Mucosa of gallbladder (tissue), 1 donor: ENCODE measurements around the gene YRDC. TPM values are rescaled to one million over a fixed set of nuclear protein-coding genes. Genes with fewer than 3 reads are reported as not detected.

Source experiments
- DNase-seq: peaks from one replicate; pipeline ENCODE4 v3.0.0-alpha.2; 2020; ENCODE audit warnings: low spot score
- total RNA-seq: library from RNA; stranded (reverse); gene quantifications from one replicate; pipeline ENCODE4 v1.2.1, GENCODE V29; 2021
- donor health status: DM: no; HTN: no; CAD: no.

YRDC gene, protein sequence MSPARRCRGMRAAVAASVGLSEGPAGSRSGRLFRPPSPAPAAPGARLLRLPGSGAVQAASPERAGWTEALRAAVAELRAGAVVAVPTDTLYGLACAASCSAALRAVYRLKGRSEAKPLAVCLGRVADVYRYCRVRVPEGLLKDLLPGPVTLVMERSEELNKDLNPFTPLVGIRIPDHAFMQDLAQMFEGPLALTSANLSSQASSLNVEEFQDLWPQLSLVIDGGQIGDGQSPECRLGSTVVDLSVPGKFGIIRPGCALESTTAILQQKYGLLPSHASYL
- 11.5 TPM for total RNA-seq

DNA sequence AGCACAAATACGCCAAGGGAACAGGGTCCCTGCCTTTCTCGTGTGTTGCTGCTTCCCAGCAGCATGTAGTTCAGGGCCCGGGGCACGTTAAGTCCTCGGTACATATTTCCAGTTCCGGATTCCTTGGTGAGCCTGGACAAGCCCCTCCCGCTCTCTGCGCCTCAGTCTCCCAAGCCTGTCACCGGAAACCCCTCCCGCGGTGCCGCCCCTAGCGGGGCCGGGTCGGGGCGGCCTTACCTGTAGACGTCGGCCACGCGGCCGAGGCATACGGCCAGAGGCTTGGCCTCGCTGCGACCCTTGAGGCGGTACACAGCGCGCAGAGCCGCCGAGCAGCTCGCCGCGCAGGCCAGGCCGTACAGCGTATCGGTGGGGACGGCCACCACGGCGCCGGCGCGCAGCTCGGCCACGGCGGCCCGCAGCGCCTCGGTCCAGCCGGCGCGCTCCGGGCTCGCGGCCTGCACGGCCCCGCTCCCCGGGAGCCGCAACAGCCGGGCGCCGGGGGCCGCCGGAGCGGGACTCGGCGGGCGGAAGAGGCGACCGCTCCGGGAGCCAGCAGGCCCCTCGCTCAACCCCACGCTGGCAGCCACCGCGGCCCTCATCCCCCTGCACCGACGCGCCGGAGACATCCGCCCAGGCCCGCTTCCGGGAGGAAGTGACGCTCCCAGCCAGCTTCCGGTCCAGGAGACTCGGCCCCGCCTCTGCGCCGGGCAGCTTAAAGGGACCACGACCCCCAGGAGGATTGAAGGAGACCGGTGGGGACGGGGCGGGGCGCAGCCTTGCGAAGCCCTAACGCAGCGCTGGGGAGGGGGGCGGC, at the start of gene YRDC, which contains the start of gene C1orf122:
TSS of gene YRDC (minus strand) at position 654 of the 814 bp plus-strand sequence. CDS start at position 626, 28 bp downstream.
TSS of gene C1orf122 (plus strand) at position 236 of the 814 bp plus-strand sequence. CDS start 615 bp downstream, outside the sequence.
- DNase-seq, result peak; percentile 94

DNA sequence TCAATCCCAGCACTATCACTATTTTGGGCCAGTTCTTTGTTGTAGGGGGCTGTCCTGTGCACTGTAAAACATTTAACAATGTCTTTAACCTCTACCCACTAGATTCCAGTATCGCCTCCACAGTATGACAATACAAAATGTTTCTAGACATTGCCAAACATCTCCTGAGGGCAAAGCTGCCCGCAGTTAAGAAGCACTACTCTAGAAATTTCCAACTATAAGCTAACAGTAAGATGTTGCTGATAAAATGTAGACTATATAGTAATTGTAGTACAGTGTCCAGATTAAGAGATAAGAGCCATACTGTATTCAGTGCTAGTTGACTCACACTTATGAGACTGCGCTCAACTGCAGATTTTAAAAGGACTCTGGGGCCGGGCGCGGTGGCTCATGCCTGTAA, 46.4 kb upstream of the YRDC start:
- DNase-seq, result no peak

DNA sequence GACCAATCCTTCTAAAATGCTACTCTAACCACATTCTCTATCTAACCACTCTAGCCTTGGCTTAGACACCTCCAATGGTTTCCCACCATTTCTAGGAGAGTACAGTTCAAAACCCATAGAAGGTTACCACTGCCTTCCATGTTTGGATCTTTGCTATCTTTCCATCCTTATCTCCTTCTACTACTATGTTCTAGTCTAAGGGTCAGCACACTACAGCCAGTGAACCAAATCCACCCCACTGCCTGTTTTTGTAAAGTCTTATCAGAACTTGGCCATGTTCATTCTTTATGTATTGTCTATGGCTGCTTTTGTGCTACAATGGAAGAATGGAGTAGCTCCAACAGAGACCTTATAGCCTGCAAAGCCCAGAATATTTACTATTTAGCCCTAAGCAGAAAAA, 45.1 kb upstream of the YRDC start:
- DNase-seq, result no peak

DNA sequence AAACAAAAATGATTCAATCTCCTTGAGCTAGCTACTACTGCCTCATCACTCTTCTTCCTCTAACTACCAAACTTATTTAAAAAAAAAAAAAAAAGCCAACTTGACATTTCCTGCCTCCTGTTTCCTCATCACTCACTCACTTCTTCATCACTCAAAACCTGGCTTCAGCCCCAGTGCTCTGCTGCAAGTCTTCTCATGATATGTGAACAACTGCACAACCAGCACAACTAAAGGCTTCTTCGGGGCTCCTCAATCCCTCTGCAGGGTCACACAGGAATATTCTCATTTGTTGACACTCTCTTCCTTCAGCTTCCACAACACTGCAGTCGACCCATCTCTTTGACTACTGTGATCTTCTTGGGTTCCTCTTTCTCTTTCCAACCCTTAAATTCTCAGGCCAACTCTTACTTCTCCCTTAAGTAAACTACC, 43.8 kb upstream of the YRDC start:
- DNase-seq, result no peak

DNA sequence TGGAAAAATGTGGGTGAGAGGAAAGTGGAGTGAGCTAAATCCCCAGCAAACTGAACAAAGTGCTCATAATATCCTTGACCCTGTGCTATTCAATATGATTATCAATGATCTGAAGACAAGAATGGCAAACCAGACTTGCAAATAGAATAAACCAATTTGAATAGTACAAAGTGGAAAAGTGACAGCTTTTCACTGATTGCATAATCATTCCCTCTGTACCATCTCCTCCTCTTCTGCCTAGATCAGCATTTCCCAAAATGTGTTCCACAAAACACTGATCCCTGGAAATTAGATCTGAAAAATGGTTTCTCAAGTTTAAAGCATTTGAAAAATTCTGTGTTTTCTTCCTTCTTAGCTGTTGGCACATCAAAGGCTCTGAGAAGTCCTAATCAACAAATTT, 43.3 kb upstream of the YRDC start:
- DNase-seq, result no peak

DNA sequence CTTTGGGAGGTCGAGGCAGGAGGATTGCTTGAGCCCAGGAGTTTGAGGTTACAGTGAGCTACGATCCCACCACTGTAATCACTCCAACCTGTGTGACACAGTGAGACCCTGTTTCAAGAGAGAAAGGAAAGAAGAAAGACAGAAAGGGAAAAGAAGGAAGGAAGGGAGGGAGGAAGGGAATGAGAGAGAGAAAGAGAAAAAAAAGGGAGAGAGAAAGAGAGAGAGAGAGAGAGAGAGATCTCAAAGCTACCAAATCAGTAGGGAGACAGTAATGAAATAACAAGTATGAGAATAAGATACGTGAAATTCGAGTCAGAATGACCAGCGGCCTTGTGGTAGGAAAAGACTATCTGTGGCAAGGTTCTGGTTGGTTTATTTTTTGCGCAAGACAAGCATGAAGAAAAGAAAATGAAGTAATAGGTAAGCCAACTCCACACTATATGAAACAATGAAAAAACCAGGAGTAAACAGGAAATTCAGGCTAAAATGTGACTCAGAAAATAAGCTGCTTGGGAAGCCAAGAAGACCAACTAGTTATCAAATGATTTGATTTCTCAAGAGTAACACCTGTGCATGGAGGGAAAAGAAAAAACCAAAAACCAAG, 42.4 kb upstream of the YRDC start:
- no peak for DNase-seq

DNA sequence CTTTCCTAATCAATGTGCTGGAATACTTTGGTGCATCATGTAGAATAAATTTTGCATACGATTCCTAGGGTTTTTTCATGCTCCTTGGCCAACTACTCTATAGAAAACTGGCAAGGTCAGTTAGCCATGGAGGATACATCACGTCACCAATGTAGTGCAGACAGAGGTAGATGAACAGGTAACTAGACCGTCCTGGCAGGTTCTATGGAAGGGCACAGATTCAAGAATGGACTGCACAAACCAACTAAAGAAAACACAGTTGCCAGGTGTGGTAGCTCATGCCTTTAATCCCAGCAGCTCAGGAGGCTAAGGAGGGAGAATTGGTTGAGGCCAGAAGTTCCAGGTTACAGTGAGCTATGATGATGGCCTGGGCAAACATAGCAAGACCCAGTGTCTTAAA, 41.5 kb upstream of the YRDC start:
- no peak for DNase-seq

DNA sequence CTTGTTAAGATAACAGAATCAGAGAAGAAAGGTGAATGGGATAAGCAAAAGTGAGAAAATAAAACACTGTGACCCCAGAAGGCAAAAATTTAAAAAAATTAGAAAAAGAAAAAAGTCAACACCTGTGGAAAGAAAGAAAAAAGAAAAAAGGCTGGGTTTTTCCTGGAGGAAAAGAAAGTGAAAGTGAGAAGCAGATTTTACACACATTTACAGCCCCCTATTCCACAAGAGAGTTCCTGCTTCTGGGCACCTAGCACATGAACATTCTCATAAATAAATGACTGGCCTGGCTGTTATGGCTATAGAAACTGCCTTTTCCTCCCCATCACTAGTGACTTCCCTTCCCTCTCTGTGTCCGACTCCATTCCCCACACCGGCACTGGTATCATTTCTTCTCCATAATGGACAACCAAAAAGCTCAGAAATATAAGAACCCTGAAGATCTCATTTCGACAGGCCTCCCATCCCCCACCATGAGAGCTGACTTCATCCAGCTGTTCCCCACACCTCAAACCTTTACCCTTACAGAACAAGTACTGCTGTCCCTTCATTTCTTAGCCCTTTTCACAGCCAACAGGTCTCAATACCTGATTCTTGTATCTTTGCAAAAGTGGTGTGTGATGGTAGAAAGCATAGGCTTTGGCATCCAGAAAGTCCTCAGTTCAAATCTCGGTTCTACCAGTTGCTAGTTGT, 38.8 kb upstream of the YRDC start:
- no peak for DNase-seq

DNA sequence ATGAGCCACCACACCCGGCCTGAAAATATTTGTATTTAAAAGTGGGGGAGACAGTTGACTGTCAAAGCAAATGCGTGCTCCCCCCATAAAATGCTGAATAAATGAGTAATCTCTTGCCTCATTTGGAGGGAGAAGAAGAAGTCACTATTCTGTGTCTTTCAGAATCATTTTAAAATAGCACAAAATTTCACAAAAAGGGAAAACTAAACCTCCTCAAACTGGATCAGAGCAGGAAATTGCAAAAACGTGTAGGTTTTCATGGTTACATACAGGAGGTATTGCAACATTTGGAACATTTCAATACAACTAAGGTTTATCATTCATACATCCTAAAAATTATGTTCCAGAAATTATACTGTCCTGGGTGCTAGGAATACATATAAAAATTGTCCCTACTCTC, 37.8 kb upstream of the YRDC start:
- no peak for DNase-seq

DNA sequence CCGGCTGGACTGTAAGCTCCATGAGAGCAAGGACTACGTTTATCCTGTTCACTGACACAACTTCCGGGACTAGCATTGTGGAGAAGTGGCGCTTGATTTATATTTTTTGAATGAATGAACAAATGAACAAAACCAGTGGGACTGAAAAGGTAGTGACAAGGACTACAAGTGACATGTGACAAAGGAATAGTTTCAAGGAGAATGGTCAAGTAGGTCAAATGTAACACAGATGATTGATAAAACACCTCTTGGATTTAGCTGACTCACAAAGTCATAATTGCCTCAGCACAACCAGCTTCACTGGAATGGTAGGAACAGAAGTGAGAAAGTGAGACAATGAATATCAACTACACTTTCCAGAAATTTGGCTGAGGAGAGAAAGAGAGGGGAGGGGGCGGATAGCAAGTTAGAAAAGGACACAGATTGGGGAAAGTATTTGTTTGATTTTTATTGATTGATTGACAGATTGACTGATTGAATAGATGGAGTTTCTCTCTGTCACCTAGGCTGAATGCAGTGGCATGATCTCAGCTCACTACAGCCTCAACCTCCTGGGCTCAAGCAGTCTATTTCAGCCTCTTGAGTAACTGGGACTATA, 37.1 kb upstream of the YRDC start:
- DNase-seq, result no peak

DNA sequence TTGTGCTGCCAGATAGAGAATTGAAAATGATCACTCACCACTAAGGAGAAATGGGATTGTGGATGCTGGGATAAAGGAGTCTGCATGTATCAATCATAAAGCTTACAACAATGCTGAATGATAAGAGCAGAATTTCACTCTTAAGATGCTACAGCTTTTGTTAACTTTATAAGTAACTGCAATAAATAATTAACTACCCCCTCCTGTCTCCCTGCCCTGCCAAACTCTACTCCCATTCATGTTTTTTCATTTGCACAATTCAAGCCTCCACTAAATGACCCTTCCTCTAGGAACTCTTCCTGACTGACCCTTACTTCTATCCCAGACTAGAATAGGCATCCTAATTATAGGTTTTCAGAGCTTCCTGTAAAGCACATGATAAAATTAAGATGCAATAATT, 36.5 kb upstream of the YRDC start:
- DNase-seq, result no peak

DNA sequence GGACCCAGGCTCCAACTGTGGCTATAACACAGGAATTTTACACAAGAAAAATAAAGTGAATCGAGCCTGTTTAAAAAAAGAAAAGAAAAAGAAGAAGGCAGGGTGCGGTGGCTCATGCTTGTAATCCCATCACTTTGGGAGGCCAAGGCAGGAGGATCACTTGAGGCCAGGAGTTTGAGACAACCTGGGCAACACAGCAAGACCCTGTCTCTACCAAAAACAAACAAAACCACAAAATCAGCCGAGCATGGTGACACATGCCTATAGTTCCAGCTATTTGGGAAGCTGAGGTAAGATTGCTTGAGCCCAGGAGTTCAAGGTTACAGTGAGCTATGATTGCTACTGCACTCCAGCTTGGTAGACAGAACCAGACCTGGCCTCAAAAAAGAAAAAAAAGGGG, 33.6 kb upstream of the YRDC start:
- DNase-seq, result no peak

DNA sequence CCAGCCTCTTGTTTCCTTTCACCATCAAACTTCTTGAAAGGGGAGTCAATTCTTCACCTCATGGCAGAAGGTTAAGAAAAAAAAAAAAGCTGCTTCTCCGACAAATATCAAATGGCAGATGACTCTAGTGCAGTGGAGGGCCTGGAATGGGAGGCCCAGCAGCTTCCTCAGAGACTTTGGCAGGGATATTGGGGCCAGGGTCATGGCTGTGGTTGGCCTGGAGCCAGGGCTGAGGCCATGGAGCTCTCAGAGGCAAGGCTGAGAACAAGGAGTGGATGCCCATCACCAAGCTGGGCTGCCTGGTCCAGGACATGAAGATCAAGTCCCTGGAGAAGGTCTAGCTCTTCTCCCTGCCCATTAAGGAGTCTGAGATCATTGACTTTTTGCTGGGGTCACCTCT, 32.7 kb upstream of the YRDC start:
- no peak for DNase-seq

DNA sequence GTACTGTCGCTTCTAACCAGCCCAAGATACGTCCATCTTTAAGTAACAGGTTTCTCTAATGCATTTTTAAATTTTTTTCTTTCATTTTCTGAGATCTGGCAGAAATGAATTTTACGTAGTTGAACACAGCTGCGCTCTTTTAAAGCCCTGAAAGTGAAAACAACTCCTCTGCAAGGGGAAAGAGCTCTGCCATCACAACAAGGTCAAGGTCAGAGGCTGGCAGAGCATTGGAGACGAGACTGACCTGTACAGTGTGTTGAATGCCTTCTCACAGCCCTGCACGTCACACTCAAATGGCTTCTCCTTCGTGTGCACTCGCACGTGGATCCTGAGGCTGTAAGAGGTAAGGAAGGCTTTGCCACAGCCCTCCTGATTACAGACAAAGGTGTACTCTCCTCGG, 31.7 kb upstream of the YRDC start:
- no peak for DNase-seq

DNA sequence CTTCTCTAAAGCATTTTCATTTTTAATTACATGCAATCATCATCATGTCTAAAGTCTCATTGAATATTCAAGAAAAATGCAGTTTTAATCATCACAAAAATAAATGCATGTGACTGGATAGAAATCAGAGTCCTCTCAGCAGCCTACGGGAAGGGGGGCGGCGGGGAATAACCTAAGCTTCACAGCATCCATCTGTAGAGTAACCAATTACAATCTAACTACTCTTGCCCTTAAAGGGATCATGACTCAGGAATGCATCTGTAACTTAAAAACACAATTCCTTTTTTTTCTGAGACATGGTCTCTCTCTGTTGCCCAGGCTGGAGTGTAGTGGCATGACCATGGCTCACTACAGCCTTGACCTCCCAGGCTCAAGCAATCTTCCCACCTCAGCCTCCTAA, 28.8 kb upstream of the YRDC start:
- no peak for DNase-seq

DNA sequence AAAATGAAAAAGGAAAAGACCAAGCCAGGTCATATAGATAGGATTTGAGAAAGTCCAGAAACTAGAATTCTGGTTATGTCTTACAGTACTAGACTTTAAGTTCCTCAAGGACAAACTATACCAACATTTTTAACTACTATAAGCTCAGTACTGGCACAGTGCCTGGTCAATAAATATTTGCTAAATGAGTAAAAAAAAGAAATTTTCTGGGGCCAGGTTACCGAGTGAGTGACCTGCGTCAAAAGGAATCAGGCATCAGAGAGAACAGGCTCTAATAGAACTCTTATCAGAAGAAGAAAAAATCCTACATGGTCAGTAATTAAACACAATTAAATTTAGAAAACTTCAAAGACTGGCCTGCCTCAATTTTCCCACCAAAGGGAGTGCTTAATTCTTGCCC, 23.8 kb upstream of the YRDC start:
- DNase-seq, result no peak

DNA sequence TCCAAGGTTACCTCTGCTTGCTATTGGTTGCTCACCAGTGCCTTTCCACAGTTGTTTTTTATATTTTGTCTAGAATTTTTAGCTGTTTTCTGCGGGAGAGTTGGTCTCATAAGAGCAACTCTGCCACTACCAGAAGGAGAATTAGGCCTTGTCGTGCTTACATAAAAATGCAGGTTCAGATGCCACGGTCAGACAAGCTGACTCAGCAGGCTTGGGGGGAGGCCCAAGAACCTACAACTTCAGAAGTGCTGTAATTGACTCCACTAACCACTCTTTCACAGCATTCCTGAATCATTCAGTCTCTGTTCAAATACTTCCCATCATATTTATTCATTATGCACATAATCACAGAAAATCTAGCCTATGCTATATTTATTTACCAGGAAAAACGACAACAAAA, 23.1 kb upstream of the YRDC start:
- DNase-seq, result no peak

DNA sequence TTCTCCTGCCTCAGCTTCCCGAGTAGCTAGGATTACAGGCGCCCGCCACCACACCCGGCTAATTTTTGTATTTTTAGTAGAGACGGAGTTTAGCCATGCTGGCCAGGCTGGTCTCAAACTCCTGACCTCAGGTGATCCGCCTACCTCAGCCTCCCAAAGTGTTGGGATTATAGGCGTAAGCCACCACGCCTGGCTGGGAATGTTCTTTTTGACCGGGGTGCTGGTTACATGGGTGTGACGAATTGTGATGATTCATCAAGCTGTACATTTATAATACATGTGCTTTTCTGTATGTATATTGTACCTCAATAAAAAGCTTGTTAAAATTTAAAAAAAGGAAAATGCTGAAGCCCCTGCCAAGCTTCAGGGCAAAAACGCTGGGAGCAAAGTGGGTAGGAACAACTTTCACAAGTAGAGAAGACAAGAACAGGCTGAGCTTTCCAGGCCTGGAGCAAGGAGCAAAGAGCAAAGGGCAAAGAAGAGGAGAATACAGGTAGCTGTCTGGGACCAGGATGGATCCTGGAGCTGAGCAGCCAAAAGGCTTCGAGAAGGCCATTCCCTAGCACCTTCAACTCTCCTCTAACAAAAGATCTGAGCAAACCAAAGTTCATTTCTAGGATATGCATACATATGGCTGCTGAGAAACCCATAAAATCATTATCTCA, 20.5 kb upstream of the YRDC start:
- no peak for DNase-seq

DNA sequence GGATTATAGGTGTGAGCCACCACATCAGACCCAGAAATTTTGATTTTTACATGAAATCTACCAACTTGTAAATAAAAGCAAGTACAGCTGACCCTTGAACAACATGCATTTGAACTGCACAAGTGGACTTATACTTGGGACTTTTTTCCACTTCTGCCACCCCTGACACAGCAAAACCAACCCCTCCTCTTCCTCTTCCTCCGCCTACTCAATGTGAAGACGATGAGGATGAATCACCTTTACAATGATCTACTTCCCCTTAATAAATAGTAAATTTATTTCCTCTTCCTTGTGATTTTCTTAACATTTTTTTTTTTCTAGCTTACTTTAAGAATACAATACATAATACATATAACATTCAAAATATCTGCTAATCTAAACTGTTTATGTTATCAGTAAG, 17.5 kb upstream of the YRDC start:
- no peak for DNase-seq

DNA sequence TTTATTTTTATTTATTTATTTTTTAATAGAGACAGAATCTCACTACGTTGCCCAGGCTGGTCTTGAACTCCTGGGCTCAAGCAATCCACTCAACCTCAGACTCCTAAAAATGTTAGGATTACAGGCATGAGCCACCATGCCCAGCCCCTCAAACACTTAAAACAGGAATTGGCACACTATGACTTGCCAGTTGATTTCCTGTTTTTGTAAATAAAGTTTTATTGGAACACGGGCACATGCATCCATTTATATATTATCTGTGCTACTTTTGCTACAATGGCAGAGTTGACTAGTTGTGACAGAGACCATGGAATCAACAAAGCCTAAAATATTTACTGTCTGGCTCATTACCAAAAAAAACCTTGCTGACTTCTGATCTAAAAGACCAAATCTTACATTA, 16.0 kb upstream of the YRDC start:
- no peak for DNase-seq
